Measurements from ENCODE around the gene HTT. TPM values are rescaled to one million over a fixed set of nuclear protein-coding genes. Genes with fewer than 3 reads are reported as not detected.

Gene HTT
- total RNA-seq, 2 experiments from 2014 or later, result 80.1 to 127 TPM

- Mint-ChIP-seq H3K4me3 (no peak overlapping the region), H3K27ac (no peak overlapping the region), H3K9me3 (ENCODE audit: low read depth) (no peaks in the 10 kb centered on the region), H3K27me3 (no peaks in the 10 kb centered on the region), H3K4me1 (peaks cover 7% of the 10 kb centered on the region), H3K36me3 (ENCODE audit: low read depth) (peaks cover 47% of the 10 kb centered on the region)
- POLR2A ChIA-PET, result no interaction called here
- CTCF ChIA-PET, result no interaction called here
- DNase-seq (no peak), ATAC-seq (no peak)
- intact Hi-C loops (cut with DNase I, micrococcal nuclease), result no loop called here
Observed at GRCh38 chr4:3177426-3177825, 102.9 kb downstream of the HTT start.

GRCh38 chr4:3177905-3178304, 103.4 kb downstream of the HTT start:
- ATAC-seq (no peak), DNase-seq (no peak)
- ChIA-PET CTCF (no interaction called here), POLR2A (no interaction called here)
- H3K36me3 Mint-ChIP-seq (ENCODE audit: low read depth), result peaks cover 45% of the 10 kb centered on the region
- no peak overlapping the region for H3K4me3 Mint-ChIP-seq
- intact Hi-C loops (cut with DNase I, micrococcal nuclease), result no loop called here
- no peaks in the 10 kb centered on the region for H3K9me3 Mint-ChIP-seq (ENCODE audit: low read depth)
- H3K27ac Mint-ChIP-seq, result no peak overlapping the region
- peaks cover 7% of the 10 kb centered on the region for H3K4me1 Mint-ChIP-seq
- H3K27me3 Mint-ChIP-seq, result no peaks in the 10 kb centered on the region

- no peak overlapping the region for H3K4me3 Mint-ChIP-seq
- H3K4me1 Mint-ChIP-seq, result peaks cover 7% of the 10 kb centered on the region
- peaks cover 44% of the 10 kb centered on the region for H3K36me3 Mint-ChIP-seq (ENCODE audit: low read depth)
- CTCF ChIA-PET, result interaction anchor here (0.7 kb wide), 1 partner anchor 143 kb away, joined by 3 read pairs; no protein-coding TSS in a partner anchor
- ATAC-seq (no peak), DNase-seq (no peak)
- intact Hi-C loops (cut with DNase I, micrococcal nuclease), result no loop called here
- no peaks in the 10 kb centered on the region for H3K9me3 Mint-ChIP-seq (ENCODE audit: low read depth)
- no peaks in the 10 kb centered on the region for H3K27me3 Mint-ChIP-seq
- POLR2A ChIA-PET, result no interaction called here
- no peak overlapping the region for H3K27ac Mint-ChIP-seq
Observed at GRCh38 chr4:3178351-3178750, 103.9 kb downstream of the HTT start.

DNA sequence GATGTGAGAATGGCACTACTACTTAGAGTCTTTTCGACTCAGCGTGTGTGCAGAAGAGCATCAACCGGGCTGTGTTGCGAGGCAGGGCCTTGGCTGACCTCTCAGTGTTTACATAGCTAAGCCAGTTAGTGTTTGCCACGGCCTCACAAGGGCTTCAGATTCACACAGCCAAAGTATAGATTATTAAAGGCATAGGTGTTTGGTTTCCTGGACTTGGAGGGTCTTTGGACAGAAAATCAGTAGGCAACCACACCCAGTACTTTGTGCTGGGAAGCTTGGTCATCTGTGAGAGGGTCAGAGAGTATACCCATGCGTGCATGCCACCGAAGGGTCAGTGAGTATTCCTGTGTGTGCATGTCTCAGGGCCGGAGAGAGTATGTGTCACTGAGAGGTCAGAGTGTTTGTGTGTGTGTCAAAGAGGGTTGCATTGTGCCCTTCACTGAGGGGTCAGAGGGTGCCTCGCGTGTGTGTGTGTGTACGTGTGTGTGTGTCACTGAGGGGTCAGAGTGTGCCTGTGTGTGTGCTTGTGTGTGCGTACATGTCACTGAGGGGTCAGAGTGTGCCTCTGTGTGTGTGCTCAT, 104.7 kb downstream of the HTT start:
- H3K27me3 Mint-ChIP-seq, result no peaks in the 10 kb centered on the region
- no peaks in the 10 kb centered on the region for H3K9me3 Mint-ChIP-seq (ENCODE audit: low read depth)
- peak overlapping the region; percentile 53 for H3K27ac Mint-ChIP-seq
- no peak for DNase-seq
- no peak for ATAC-seq
- H3K36me3 Mint-ChIP-seq (ENCODE audit: low read depth), result peaks cover 50% of the 10 kb centered on the region
- ChIA-PET CTCF (interaction anchor here (0.6 kb wide), 1 partner anchor 62 kb away, joined by 4 read pairs; no protein-coding TSS in a partner anchor), POLR2A (no interaction called here)
- peaks cover 7% of the 10 kb centered on the region for H3K4me1 Mint-ChIP-seq
- intact Hi-C loops (cut with DNase I, micrococcal nuclease), result no loop called here
- H3K4me3 Mint-ChIP-seq, result no peak overlapping the region

- POLR2A ChIA-PET, result interaction anchor here (0.6 kb wide), 1 partner anchor 76 kb away, joined by 3 read pairs; no protein-coding TSS in a partner anchor
- DNase-seq, result no peak
- CTCF ChIA-PET, result no interaction called here
- no peak for ATAC-seq
- Mint-ChIP-seq H3K4me1 (peaks cover 7% of the 10 kb centered on the region), H3K36me3 (ENCODE audit: low read depth) (peaks cover 54% of the 10 kb centered on the region), H3K27ac (no peak overlapping the region), H3K9me3 (ENCODE audit: low read depth) (no peaks in the 10 kb centered on the region), H3K4me3 (no peak overlapping the region), H3K27me3 (no peaks in the 10 kb centered on the region)
- intact Hi-C loops (cut with DNase I, micrococcal nuclease), result no loop called here
Observed at GRCh38 chr4:3183008-3183407, 108.5 kb downstream of the HTT start.

DNA sequence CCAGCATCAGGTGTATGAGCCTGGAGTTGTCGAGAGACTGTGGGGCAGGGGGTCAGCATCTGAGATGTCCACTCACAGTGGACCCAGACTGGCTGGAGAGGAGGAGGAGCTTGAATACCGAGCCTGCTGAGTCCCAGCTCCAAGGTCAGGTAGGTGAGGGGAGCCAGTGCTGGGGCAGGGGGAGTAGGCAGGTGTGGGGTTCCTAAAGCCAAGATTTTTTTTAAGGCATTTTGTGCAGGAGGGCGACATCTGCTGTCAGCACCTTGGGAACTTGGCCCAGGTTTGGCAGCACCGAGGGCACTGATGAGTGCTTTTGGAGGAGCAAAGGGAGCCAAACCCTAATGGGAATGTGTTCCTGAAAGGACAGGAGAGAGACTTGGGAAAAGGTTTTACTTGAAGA, 110.2 kb downstream of the HTT start:
- peaks cover 2% of the 10 kb centered on the region for H3K4me1 Mint-ChIP-seq
- peaks cover 55% of the 10 kb centered on the region for H3K36me3 Mint-ChIP-seq (ENCODE audit: low read depth)
- intact Hi-C loops (cut with DNase I, micrococcal nuclease), result no loop called here
- ChIA-PET CTCF (no interaction called here), POLR2A (no interaction called here)
- ATAC-seq (no peak), DNase-seq (no peak)
- H3K4me3 Mint-ChIP-seq, result no peak overlapping the region
- H3K27me3 Mint-ChIP-seq, result no peaks in the 10 kb centered on the region
- no peaks in the 10 kb centered on the region for H3K9me3 Mint-ChIP-seq (ENCODE audit: low read depth)
- H3K27ac Mint-ChIP-seq, result no peak overlapping the region

DNA sequence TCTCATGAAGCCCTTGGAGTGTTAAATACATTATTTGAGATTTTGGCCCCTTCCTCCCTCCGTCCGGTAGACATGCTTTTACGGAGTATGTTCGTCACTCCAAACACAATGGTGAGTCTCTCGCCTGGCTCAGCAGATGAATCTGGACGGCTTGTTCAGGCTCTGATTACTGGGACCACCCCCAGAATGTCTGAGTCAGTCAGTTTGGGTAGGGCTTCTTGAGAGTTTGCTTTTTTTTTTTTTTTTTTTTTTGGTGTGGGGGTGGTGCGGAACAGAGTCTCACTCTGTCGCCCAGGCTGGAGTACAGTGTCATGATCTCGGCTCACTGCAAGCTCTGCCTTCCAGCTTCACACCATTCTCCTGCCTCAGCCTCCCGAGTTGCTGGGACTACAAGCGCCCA, 112.1 kb downstream of the HTT start:
- DNase-seq (no peak), ATAC-seq (no peak)
- peaks cover 3% of the 10 kb centered on the region for H3K4me1 Mint-ChIP-seq
- no peaks in the 10 kb centered on the region for H3K27me3 Mint-ChIP-seq
- no peak overlapping the region for H3K27ac Mint-ChIP-seq
- H3K4me3 Mint-ChIP-seq, result no peak overlapping the region
- ChIA-PET POLR2A (interaction anchor here (0.7 kb wide), 1 partner anchor 19 kb away, joined by 4 read pairs; no protein-coding TSS in a partner anchor), CTCF (no interaction called here)
- intact Hi-C loops (cut with DNase I, micrococcal nuclease), result no loop called here
- no peaks in the 10 kb centered on the region for H3K9me3 Mint-ChIP-seq (ENCODE audit: low read depth)
- peaks cover 47% of the 10 kb centered on the region for H3K36me3 Mint-ChIP-seq (ENCODE audit: low read depth)

- DNase-seq (no peak), ATAC-seq (no peak)
- Mint-ChIP-seq H3K36me3 (ENCODE audit: low read depth) (peaks cover 40% of the 10 kb centered on the region), H3K27me3 (no peaks in the 10 kb centered on the region), H3K9me3 (ENCODE audit: low read depth) (no peaks in the 10 kb centered on the region), H3K4me3 (no peak overlapping the region), H3K27ac (no peak overlapping the region), H3K4me1 (peaks cover 8% of the 10 kb centered on the region)
- POLR2A ChIA-PET, result no interaction called here
- CTCF ChIA-PET, result interaction anchor here (1.2 kb wide), 1 partner anchor 14 kb away, joined by 4 read pairs; no protein-coding TSS in a partner anchor
- intact Hi-C loops (cut with DNase I, micrococcal nuclease), result no loop called here
Observed at GRCh38 chr4:3188118-3188517, 113.6 kb downstream of the HTT start.

DNA sequence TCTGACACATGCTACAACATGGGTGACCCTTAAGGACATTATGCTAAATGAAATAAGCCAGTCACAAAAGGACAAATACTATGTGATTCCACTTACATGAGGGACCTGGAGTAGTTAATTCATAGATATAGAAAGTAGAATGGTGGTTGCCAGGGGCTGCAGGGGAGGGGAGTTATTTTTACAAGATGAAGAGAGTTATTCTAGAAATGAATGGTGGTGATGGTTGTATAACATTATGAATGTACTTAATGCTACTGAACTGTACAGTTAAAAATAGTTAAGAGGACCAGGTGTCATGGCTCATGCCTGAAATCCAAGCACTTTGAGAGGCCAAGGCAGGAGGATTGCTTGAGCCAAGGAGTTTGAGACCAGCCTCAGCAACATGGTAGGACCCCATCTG, 115.0 kb downstream of the HTT start:
- Mint-ChIP-seq H3K9me3 (ENCODE audit: low read depth) (no peaks in the 10 kb centered on the region), H3K4me1 (peaks cover 17% of the 10 kb centered on the region), H3K27me3 (no peaks in the 10 kb centered on the region), H3K4me3 (no peak overlapping the region), H3K36me3 (ENCODE audit: low read depth) (peaks cover 36% of the 10 kb centered on the region), H3K27ac (no peak overlapping the region)
- ATAC-seq, result peak; percentile 26
- CTCF ChIA-PET, result interaction anchor here (1.2 kb wide), 1 partner anchor 12 kb away, joined by 4 read pairs; no protein-coding TSS in a partner anchor
- DNase-seq, result no peak
- POLR2A ChIA-PET, result no interaction called here
- intact Hi-C loops (cut with DNase I, micrococcal nuclease), result no loop called here

DNA sequence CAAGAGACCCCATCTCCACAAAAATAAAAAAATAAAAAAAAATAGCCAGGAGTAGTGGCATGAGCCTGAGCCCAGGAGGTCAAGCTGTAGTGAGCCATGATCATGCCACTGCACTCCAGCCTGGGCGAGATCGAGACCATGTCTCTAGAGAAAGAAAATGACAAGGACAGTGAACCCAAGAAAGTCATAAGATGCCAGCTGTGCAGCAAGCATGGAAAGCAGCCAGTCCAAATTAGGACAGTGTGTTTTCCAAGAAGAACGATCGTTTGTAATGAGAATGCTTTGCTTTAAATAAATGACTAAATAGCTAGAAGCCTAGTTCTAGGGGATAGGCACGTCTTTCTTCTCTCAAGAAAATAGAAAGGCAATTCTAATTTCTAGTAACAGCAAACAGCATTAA, 116.1 kb downstream of the HTT start:
- Mint-ChIP-seq H3K9me3 (ENCODE audit: low read depth) (no peaks in the 10 kb centered on the region), H3K4me1 (peaks cover 28% of the 10 kb centered on the region), H3K27me3 (no peaks in the 10 kb centered on the region), H3K36me3 (ENCODE audit: low read depth) (peaks cover 36% of the 10 kb centered on the region), H3K27ac (no peak overlapping the region), H3K4me3 (no peak overlapping the region)
- ATAC-seq, result no peak
- ChIA-PET CTCF (interaction anchor here (0.6 to 1.1 kb wide), 8 partner anchors 8 to 1896 kb away, joined by 3 to 10 read pairs (median 3); no protein-coding TSS in a partner anchor), POLR2A (interaction anchor here (0.7 kb wide), 1 partner anchor 31 kb away, joined by 3 read pairs; no protein-coding TSS in a partner anchor)
- intact Hi-C loops (cut with DNase I, micrococcal nuclease), result loop anchor here in 1 of 2 experiments (5.0 kb wide), 1 partner anchor 292 kb away; no protein-coding TSS in a partner anchor
- no peak for DNase-seq

GRCh38 chr4:3192188-3192587, 117.7 kb downstream of the HTT start:
- peaks cover 35% of the 10 kb centered on the region for H3K36me3 Mint-ChIP-seq (ENCODE audit: low read depth)
- H3K4me3 Mint-ChIP-seq, result no peak overlapping the region
- H3K27me3 Mint-ChIP-seq, result no peaks in the 10 kb centered on the region
- peaks cover 44% of the 10 kb centered on the region for H3K4me1 Mint-ChIP-seq
- ChIA-PET CTCF (interaction anchor here (1.4 kb wide), 1 partner anchor 58 kb away, joined by 4 read pairs; no protein-coding TSS in a partner anchor), POLR2A (no interaction called here)
- H3K9me3 Mint-ChIP-seq (ENCODE audit: low read depth), result no peaks in the 10 kb centered on the region
- intact Hi-C loops (cut with DNase I, micrococcal nuclease), result loop anchor here in 1 of 2 experiments (5.0 kb wide), 1 partner anchor 290 kb away; no protein-coding TSS in a partner anchor
- ATAC-seq, result no peak
- H3K27ac Mint-ChIP-seq, result peak overlapping the region; percentile 65
- no peak for DNase-seq

- ChIA-PET POLR2A (no interaction called here), CTCF (interaction anchor here (1.1 kb wide), 1 partner anchor 86 kb away, joined by 3 read pairs; no protein-coding TSS in a partner anchor)
- no peak overlapping the region for H3K27ac Mint-ChIP-seq
- H3K9me3 Mint-ChIP-seq (ENCODE audit: low read depth), result no peaks in the 10 kb centered on the region
- no peaks in the 10 kb centered on the region for H3K27me3 Mint-ChIP-seq
- intact Hi-C loops (cut with DNase I, micrococcal nuclease), result loop anchor here in 1 of 2 experiments (1.0 to 5.0 kb wide), 2 partner anchors 250 to 289 kb away; no protein-coding TSS in a partner anchor
- H3K36me3 Mint-ChIP-seq (ENCODE audit: low read depth), result peaks cover 31% of the 10 kb centered on the region
- peaks cover 51% of the 10 kb centered on the region for H3K4me1 Mint-ChIP-seq
- DNase-seq (no peak), ATAC-seq (no peak)
- no peak overlapping the region for H3K4me3 Mint-ChIP-seq
Observed at GRCh38 chr4:3192827-3193226, 118.3 kb downstream of the HTT start.
